ENCODE data around the gene NCOA6. TPM values are rescaled to one million over a fixed set of nuclear protein-coding genes. Genes with fewer than 3 reads are reported as not detected.
A peak's percentile ranks its signal among the peaks of the same experiment; 100 is the strongest.

NCOA6 gene
- total RNA-seq, 1 donor from 2014 or later, result 24.4 TPM

GRCh38 chr20:34705397-34706301, 119.8 kb downstream of the NCOA6 start:
- no peak for DNase-seq (ENCODE audit: low spot score)

GRCh38 chr20:34705008-34705396, 120.4 kb downstream of the NCOA6 start:
- DNase-seq (ENCODE audit: low spot score), result no peak

GRCh38 chr20:34704177-34705007, 121.1 kb downstream of the NCOA6 start, which contains the start of gene TP53INP2:
Gene TP53INP2, plus strand, starts transcription at chr20:34704344. Its CDS starts 4,396 bp downstream, at chr20:34708740.
- DNase-seq (ENCODE audit: low spot score), result peak; percentile 97

- DNase-seq (ENCODE audit: low spot score), result no peak
Observed at GRCh38 chr20:34703424-34704176, 121.9 kb downstream of the NCOA6 start.

- no peak for DNase-seq (ENCODE audit: low spot score)
Observed at GRCh38 chr20:34703061-34703423, 122.4 kb downstream of the NCOA6 start.

- no peak for DNase-seq (ENCODE audit: low spot score)
Observed at GRCh38 chr20:34701405-34702085, 123.9 kb downstream of the NCOA6 start.

GRCh38 chr20:34693414-34693813, 132.0 kb downstream of the NCOA6 start:
- no peak for DNase-seq (ENCODE audit: low spot score)

GRCh38 chr20:34691838-34692237, 133.6 kb downstream of the NCOA6 start:
- DNase-seq (ENCODE audit: low spot score), result no peak

- no peak for DNase-seq (ENCODE audit: low spot score)
Observed at GRCh38 chr20:34689486-34689885, 136.0 kb downstream of the NCOA6 start.

- no peak for DNase-seq (ENCODE audit: low spot score)
Observed at GRCh38 chr20:34683667-34684066, 141.8 kb downstream of the NCOA6 start.

- no peak for DNase-seq (ENCODE audit: low spot score)
Observed at GRCh38 chr20:34680586-34681175, 144.8 kb downstream of the NCOA6 start.

- DNase-seq (ENCODE audit: low spot score), result peak; percentile 99
Observed at GRCh38 chr20:34676642-34677373, 148.6 kb downstream of the NCOA6 start, which contains the start of gene PIGU. Gene PIGU, minus strand, starts transcription at chr20:34677092. Its CDS starts 7 bp downstream, at chr20:34677085.

GRCh38 chr20:34675993-34676641, 149.3 kb downstream of the NCOA6 start:
- no peak for DNase-seq (ENCODE audit: low spot score)

GRCh38 chr20:34675561-34675960, 149.9 kb downstream of the NCOA6 start:
- no peak for DNase-seq (ENCODE audit: low spot score)

GRCh38 chr20:34673412-34673811, 152.0 kb downstream of the NCOA6 start:
- no peak for DNase-seq (ENCODE audit: low spot score)

GRCh38 chr20:34669094-34669493, 156.4 kb downstream of the NCOA6 start:
- DNase-seq (ENCODE audit: low spot score), result no peak

Measured in mesenteric fat pad (tissue), 1 donor.